Endothelial cell (in vitro differentiated cells): Measurements from ENCODE around the gene ZNF285. TPM values are rescaled to one million over a fixed set of nuclear protein-coding genes. Genes with fewer than 3 reads are reported as not detected.
"Not testable (repeated sequence)": the region's sequence is repeated elsewhere in the genome, so short reads cannot be mapped to it uniquely, and the experiment has no call there.

Experiments used
- DNase-seq: peaks from one replicate; pipeline ENCODE4 v3.0.0; 2021; ENCODE audit warnings: low spot score
- H3K27ac Mint-ChIP-seq: one replicate; pipeline ENCODE4 v1.8.0; 2021; ENCODE audit warnings: mixed read lengths, inconsistent platforms; ENCODE audit not compliant: unreplicated experiment
- H3K27me3 Mint-ChIP-seq: one replicate; pipeline ENCODE4 v1.8.0; 2021; ENCODE audit warnings: mild to moderate bottlenecking, moderate library complexity, mixed read lengths, inconsistent platforms; ENCODE audit not compliant: unreplicated experiment
- H3K36me3 Mint-ChIP-seq: one replicate; pipeline ENCODE4 v1.8.0; 2021; ENCODE audit warnings: mild to moderate bottlenecking, low read depth, mixed read lengths, inconsistent platforms; ENCODE audit not compliant: unreplicated experiment
- H3K4me1 Mint-ChIP-seq: one replicate; pipeline ENCODE4 v1.8.0; 2021; ENCODE audit warnings: mild to moderate bottlenecking, mixed read lengths, inconsistent platforms; ENCODE audit not compliant: unreplicated experiment
- H3K4me3 Mint-ChIP-seq: one replicate; pipeline ENCODE4 v1.8.0; 2021; ENCODE audit warnings: mild to moderate bottlenecking, mixed read lengths, inconsistent platforms; ENCODE audit not compliant: unreplicated experiment
- H3K9me3 Mint-ChIP-seq: one replicate; pipeline ENCODE4 v1.8.0; 2021; ENCODE audit warnings: mixed read lengths, inconsistent platforms; ENCODE audit not compliant: unreplicated experiment
- total RNA-seq: library from RNA; stranded (reverse); fragmentation: NEBNext Ultra II Directional; extraction: Animal tissue kit (Norgen Biotek cat#: 25700); gene quantifications from one replicate; pipeline ENCODE4 v1.2.1, GENCODE V29; 2021; ENCODE audit not compliant: unreplicated experiment
- TF ChIP-seq, protein P1 (sequence below): fragments of 200-600 bp; sonication (generic); IDR thresholded peaks from one replicate; pipeline ENCODE4 v1.5.0; 2021; ENCODE audit warnings: antibody characterized with exemption; ENCODE audit not compliant: unreplicated experiment

ZNF285 gene
- total RNA-seq, 1 donor from 2014 or later, result 3.2 TPM

GRCh38 chr19:44356383-44357111 lies 44.9 kb downstream of the ZNF285 start, which contains the start of gene ZNF112:
ZNF112 (minus strand) TSS chr19:44356680; CDS start chr19:44340539, 16,141 bp downstream.
- peak; percentile 73 for DNase-seq
- Mint-ChIP-seq H3K4me1 (peaks cover 5% of the 10 kb centered on the region), H3K9me3 (peaks cover 5% of the 10 kb centered on the region), H3K4me3 (peak within 1 kb of the TSS; percentile 96), H3K27me3 (peaks cover 3% of the 10 kb centered on the region), H3K36me3 (peaks cover 4% of the 10 kb centered on the region), H3K27ac (peak within 1 kb of the TSS; percentile 75)
- TF ChIP-seq, protein P1, sequence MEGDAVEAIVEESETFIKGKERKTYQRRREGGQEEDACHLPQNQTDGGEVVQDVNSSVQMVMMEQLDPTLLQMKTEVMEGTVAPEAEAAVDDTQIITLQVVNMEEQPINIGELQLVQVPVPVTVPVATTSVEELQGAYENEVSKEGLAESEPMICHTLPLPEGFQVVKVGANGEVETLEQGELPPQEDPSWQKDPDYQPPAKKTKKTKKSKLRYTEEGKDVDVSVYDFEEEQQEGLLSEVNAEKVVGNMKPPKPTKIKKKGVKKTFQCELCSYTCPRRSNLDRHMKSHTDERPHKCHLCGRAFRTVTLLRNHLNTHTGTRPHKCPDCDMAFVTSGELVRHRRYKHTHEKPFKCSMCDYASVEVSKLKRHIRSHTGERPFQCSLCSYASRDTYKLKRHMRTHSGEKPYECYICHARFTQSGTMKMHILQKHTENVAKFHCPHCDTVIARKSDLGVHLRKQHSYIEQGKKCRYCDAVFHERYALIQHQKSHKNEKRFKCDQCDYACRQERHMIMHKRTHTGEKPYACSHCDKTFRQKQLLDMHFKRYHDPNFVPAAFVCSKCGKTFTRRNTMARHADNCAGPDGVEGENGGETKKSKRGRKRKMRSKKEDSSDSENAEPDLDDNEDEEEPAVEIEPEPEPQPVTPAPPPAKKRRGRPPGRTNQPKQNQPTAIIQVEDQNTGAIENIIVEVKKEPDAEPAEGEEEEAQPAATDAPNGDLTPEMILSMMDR, result no peak

- Mint-ChIP-seq H3K36me3 (peaks cover 32% of the 10 kb centered on the region), H3K27ac (no peak overlapping the region), H3K4me3 (no peak overlapping the region), H3K4me1 (no peaks in the 10 kb centered on the region), H3K27me3 (peaks cover 4% of the 10 kb centered on the region), H3K9me3 (peaks cover 7% of the 10 kb centered on the region)
- DNase-seq, result no peak
- TF ChIP-seq, protein P1, result no peak
These were observed 54.9 kb downstream of the ZNF285 start for GRCh38 chr19:44346556-44346955.

DNA sequence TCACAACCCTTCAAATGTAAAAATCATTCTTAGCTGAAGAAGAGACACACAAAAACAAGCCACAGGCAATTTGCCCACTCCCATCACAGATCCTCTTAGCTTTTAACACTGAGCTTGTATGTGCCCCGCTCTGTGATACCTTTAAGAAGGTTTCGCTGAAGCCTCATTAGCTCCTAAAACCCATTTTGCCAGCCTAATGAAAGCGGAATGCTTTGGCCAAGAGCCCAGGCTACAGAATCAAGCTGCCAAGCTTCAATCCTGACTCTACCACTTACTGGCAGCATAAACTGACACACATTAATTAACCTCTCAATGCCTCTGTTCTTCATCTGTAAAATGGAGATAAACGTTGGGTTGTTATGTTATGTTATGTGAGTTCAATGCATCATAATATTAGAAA lies 55.4 kb downstream of the ZNF285 start:
- H3K36me3 Mint-ChIP-seq, result peaks cover 38% of the 10 kb centered on the region

GRCh38 chr19:44344255-44344654 lies 57.2 kb downstream of the ZNF285 start:
- H3K27me3 Mint-ChIP-seq, result peaks cover 4% of the 10 kb centered on the region
- DNase-seq, result no peak
- peak overlapping the region; percentile 42 for H3K4me3 Mint-ChIP-seq
- TF ChIP-seq, protein P1, result no peak
- H3K9me3 Mint-ChIP-seq, result peaks cover 13% of the 10 kb centered on the region
- no peaks in the 10 kb centered on the region for H3K4me1 Mint-ChIP-seq
- H3K27ac Mint-ChIP-seq, result no peak overlapping the region
- H3K36me3 Mint-ChIP-seq, result peaks cover 46% of the 10 kb centered on the region

More for the DNA sequence above, 55.4 kb downstream of the ZNF285 start:
- H3K4me1 Mint-ChIP-seq, result no peaks in the 10 kb centered on the region
- peak overlapping the region; percentile 3 for H3K4me3 Mint-ChIP-seq
- DNase-seq, result no peak
- H3K9me3 Mint-ChIP-seq, result peaks cover 8% of the 10 kb centered on the region
- peaks cover 4% of the 10 kb centered on the region for H3K27me3 Mint-ChIP-seq
- TF ChIP-seq, protein P1, result no peak
- H3K27ac Mint-ChIP-seq, result no peak overlapping the region

DNA sequence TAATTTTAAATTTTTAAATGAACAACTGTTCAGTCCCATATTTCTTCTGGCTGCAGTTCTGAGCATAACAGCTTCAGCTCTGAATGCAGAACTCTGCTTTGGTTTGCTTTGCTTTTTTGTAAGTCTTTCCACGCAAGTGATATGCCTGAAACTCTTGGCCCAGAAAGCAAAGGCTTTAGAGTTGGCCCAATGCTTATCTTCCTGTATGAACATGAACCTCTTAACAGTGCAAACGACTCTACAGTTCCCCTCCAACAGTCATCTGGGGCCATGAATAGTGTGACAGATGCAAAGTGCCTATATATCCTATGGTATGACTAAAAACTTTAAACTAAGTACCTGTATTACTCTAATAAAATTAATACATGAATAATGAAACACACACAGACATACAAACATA lies 59.6 kb downstream of the ZNF285 start:
- no peak for DNase-seq
- TF ChIP-seq, protein P1, result no peak
- peak overlapping the region; percentile 40 for H3K4me3 Mint-ChIP-seq
- H3K27me3 Mint-ChIP-seq, result peaks cover 4% of the 10 kb centered on the region
- H3K27ac Mint-ChIP-seq, result no peak overlapping the region
- H3K9me3 Mint-ChIP-seq, result peaks cover 12% of the 10 kb centered on the region
- no peaks in the 10 kb centered on the region for H3K4me1 Mint-ChIP-seq
- peaks cover 68% of the 10 kb centered on the region for H3K36me3 Mint-ChIP-seq

DNA sequence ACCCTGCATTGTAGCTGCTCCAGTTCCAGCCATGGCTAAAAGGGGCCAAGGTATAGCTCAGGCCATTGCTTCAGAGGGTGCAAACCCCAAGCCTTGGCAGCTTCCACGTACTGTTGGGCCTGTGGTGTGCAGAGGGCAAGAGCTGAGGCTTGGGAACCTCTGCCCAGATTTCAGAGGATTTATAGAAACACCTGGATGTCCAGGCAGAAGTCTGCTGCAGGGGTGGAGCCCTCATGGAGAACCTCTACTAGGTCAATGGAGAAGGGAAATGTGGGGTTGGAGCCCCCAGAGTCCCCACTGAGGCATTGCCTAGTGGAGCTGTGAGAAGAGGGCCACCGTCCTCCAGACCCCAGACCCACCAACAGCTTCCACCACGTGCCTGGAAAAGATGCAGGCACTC lies 66.8 kb downstream of the ZNF285 start:
- peaks cover 95% of the 10 kb centered on the region for H3K36me3 Mint-ChIP-seq
- not testable (repeated sequence) for H3K27ac Mint-ChIP-seq, H3K4me1 Mint-ChIP-seq, H3K27me3 Mint-ChIP-seq, H3K4me3 Mint-ChIP-seq, DNase-seq
- H3K9me3 Mint-ChIP-seq, result peaks cover 41% of the 10 kb centered on the region
